ENCODE data around the gene KRTAP13-1.

KRTAP13-1 gene

GRCh38 chr21:30439975-30440374 is 44.1 kb downstream of the KRTAP13-1 start, which contains the start of gene KRTAP15-1:
Gene KRTAP15-1, plus strand, starts transcription at chr21:30440275. Its CDS starts 53 bp downstream, at chr21:30440328.
- Histone ChIP-seq H3K4me2 (ENCODE audit: low read depth, low read length) (no peak within 1 kb of the TSS), H3K27ac (ENCODE audit: low read length) (no peak within 1 kb of the TSS), H3K9ac (ENCODE audit: low read length) (no peak within 1 kb of the TSS), H3K36me3 (replicated peaks; ENCODE audit: insufficient read depth, low read length) (no peaks in the 10 kb centered on the region), H3F3A (ENCODE audit: insufficient read depth, low read length) (no peaks in the 10 kb centered on the region), H3K4me1 (ENCODE audit: low read length) (no peaks in the 10 kb centered on the region), H3K79me2 (ENCODE audit: low read length) (no peaks in the 10 kb centered on the region), H3K9me3 (replicated peaks; ENCODE audit: insufficient read depth, low read length) (no peaks in the 10 kb centered on the region), H4K20me1 (ENCODE audit: insufficient read depth, low read length) (no peaks in the 10 kb centered on the region), H3K9me2 (replicated peaks; ENCODE audit: insufficient read depth, low read length) (no peaks in the 10 kb centered on the region), H3K4me3 (ENCODE audit: low read length) (no peak within 1 kb of the TSS), H2AFZ (ENCODE audit: low read length) (no peak within 1 kb of the TSS), H3K27me3 (replicated peaks; ENCODE audit: insufficient read depth, low read length) (no peaks in the 10 kb centered on the region)
- no peak for DNase-seq
- no peak for TF ChIP-seq EZH2phosphoT487 (IDR thresholded peaks at IDR 0.05; ENCODE audit: low read length)
- TF ChIP-seq EZH2 (optimal IDR thresholded peaks at IDR 0.05; ENCODE audit: low read depth, low read length): no peak
- no peak for TF ChIP-seq CTCF (IDR thresholded peaks at IDR 0.05; ENCODE audit: low read length)

DNA sequence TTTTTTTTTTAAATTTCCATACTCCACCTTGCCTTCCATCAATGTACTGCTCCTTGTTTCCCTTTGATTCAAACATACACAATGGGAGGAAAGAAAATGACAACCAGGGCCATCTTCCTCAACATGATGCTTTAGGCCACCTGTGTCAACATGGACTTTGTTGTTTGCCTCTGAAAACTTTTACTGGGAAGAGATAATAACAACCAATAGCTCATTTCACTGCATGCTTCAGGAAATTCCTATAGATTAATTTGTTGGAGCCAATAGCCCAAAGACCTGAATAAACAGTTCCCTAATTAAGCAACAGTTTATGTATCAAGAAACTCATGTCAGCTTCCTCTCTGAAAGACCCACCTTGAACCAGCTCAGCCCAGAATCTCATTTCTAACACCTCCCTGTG is 47.4 kb downstream of the KRTAP13-1 start:
- H3K79me2 ChIP-seq (ENCODE audit: low read length): no peaks in the 10 kb centered on the region

GRCh38 chr21:30444204-30444603 is 48.4 kb downstream of the KRTAP13-1 start:
- Histone ChIP-seq H3K27me3 (replicated peaks; ENCODE audit: insufficient read depth, low read length) (no peaks in the 10 kb centered on the region), H3K27ac (ENCODE audit: low read length) (no peak overlapping the region), H4K20me1 (ENCODE audit: insufficient read depth, low read length) (no peaks in the 10 kb centered on the region), H3K4me2 (ENCODE audit: low read depth, low read length) (no peak overlapping the region), H3K36me3 (replicated peaks; ENCODE audit: insufficient read depth, low read length) (no peaks in the 10 kb centered on the region), H3K4me3 (ENCODE audit: low read length) (no peak overlapping the region), H2AFZ (ENCODE audit: low read length) (no peak overlapping the region), H3F3A (ENCODE audit: insufficient read depth, low read length) (no peaks in the 10 kb centered on the region), H3K4me1 (ENCODE audit: low read length) (no peaks in the 10 kb centered on the region), H3K9me3 (replicated peaks; ENCODE audit: insufficient read depth, low read length) (no peaks in the 10 kb centered on the region), H3K9ac (ENCODE audit: low read length) (no peak overlapping the region), H3K79me2 (ENCODE audit: low read length) (no peaks in the 10 kb centered on the region), H3K9me2 (replicated peaks; ENCODE audit: insufficient read depth, low read length) (no peaks in the 10 kb centered on the region)
- TF ChIP-seq EZH2phosphoT487 (IDR thresholded peaks at IDR 0.05; ENCODE audit: low read length): no peak
- no peak for TF ChIP-seq CTCF (IDR thresholded peaks at IDR 0.05; ENCODE audit: low read length)
- no peak for DNase-seq

More for the DNA sequence above, 47.4 kb downstream of the KRTAP13-1 start:
- H4K20me1 ChIP-seq (ENCODE audit: insufficient read depth, low read length): no peaks in the 10 kb centered on the region
- H3K9me2 ChIP-seq (replicated peaks; ENCODE audit: insufficient read depth, low read length): no peaks in the 10 kb centered on the region
- H3K9me3 ChIP-seq (replicated peaks; ENCODE audit: insufficient read depth, low read length): no peaks in the 10 kb centered on the region
- no peak overlapping the region for H3K4me2 ChIP-seq (ENCODE audit: low read depth, low read length)
- no peaks in the 10 kb centered on the region for H3K36me3 ChIP-seq (replicated peaks; ENCODE audit: insufficient read depth, low read length)
- H2AFZ ChIP-seq (ENCODE audit: low read length): no peak overlapping the region
- H3K4me3 ChIP-seq (ENCODE audit: low read length): no peak overlapping the region
- no peaks in the 10 kb centered on the region for H3K27me3 ChIP-seq (replicated peaks; ENCODE audit: insufficient read depth, low read length)
- no peaks in the 10 kb centered on the region for H3K4me1 ChIP-seq (ENCODE audit: low read length)
- no peak overlapping the region for H3K9ac ChIP-seq (ENCODE audit: low read length)
- TF ChIP-seq CTCF (IDR thresholded peaks at IDR 0.05; ENCODE audit: low read length) (no peak), EZH2phosphoT487 (IDR thresholded peaks at IDR 0.05; ENCODE audit: low read length) (no peak), EZH2 (optimal IDR thresholded peaks at IDR 0.05; ENCODE audit: low read depth, low read length) (no peak)
- no peak overlapping the region for H3K27ac ChIP-seq (ENCODE audit: low read length)
- no peaks in the 10 kb centered on the region for H3F3A ChIP-seq (ENCODE audit: insufficient read depth, low read length)
- no peak for DNase-seq

Measured in MM.1S (cell line).